Right lobe of liver (tissue), 4 donors: ENCODE data around the gene FABP7.

Source experiments
- CTCF ChIP-seq, 4 donors: fragments of 200-600 bp in 3 of 4; fragments of 450-650 bp in 1 of 4; IDR thresholded peaks; one replicate each; pipeline versions ENCODE4 v1.5.1 to v1.8.0; 2016 to 2022; ENCODE audit warnings: antibody characterized with exemption in 4 of 4, mild to moderate bottlenecking in 2 of 4
- POLR2A ChIP-seq: fragments of 450-650 bp; IDR thresholded peaks from one replicate; pipeline ENCODE4 v1.6.1; 2017; ENCODE audit warnings: antibody characterized with exemption, mild to moderate bottlenecking
- donor health status: DM: no; HTN: no; CAD: no.
- donor health status: DM: no; HTN: no; CAD: no.
- donor health status: DM: no; HTN: yes; CAD: no.

GRCh38 chr6:122785891-122786290 lies 6.4 kb downstream of the FABP7 start:
- TF ChIP-seq CTCF (IDR thresholded peaks at IDR 0.05) (no peak), POLR2A (no peak)
